ENCODE data around the gene ROR2.

DNA sequence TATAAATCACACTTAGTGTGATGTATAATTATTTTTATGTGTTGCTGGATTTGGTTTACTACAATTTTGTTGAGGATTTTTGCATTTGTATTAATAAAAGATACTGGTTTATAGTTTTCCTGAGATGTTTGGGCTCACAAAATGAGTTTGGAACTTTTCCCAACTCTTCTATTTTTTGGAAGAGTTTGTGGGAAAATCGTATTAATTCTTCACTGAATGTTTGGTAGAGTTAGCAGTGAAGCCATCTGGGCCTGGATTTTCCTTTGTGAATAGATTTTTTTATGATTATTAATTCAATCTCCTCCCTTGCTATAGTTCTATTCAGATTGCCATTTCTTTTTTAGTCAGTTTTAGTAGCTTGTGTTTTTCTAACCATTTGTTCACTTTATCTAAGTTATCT lies 324.7 kb downstream of the ROR2 start:
- TF ChIP-seq CTCF (IDR thresholded peaks at IDR 0.05) (no peak), POLR2A (IDR thresholded peaks at IDR 0.05) (no peak)

Data from Peyer's patch (tissue), 4 donors.